Measurements from ENCODE around the gene L1TD1.
"Not testable (repeated sequence)": the region's sequence is repeated elsewhere in the genome, so short reads cannot be mapped to it uniquely, and the experiment has no call there.

The L1TD1 gene

DNA sequence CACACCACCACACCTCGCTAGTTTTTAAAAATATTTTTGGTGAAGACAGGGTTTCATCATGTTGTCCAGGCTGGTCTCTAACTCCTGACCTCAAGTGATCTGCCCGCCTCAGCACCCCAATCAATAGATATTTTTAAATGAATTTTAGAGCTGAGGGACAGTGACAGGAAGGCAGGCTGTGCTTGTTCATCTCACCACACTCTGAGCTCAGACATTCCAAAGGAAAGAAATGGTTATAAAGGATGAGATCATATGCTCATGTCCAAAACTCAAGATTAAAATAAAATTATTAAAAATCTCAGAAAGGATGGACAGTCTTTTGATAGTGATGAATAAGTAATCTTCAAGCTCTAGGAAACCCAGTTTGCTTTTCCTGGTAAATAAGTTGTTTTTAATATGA, 40.9 kb downstream of the L1TD1 start:
- DNase-seq (ENCODE audit: low spot score) = no peak

DNA sequence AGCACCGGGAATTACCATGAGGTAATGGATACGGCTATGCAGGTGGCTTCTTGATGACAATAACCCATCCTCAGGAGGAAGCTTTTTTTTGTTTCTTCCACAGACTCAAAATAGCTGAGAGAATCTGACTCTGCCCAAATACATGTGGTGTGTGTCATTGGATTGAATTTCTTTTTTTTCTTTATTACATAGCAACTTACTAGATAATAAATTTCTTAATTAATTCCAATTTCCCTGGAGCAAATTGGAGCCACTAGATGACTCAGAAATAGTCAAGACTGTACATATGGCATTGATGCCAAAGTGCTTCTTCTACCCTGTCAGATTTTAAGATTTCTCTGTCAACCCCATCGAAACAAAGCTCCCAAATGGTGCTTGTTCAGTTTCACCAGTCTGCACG, 42.7 kb downstream of the L1TD1 start:
- no peak for DNase-seq (ENCODE audit: low spot score)

DNA sequence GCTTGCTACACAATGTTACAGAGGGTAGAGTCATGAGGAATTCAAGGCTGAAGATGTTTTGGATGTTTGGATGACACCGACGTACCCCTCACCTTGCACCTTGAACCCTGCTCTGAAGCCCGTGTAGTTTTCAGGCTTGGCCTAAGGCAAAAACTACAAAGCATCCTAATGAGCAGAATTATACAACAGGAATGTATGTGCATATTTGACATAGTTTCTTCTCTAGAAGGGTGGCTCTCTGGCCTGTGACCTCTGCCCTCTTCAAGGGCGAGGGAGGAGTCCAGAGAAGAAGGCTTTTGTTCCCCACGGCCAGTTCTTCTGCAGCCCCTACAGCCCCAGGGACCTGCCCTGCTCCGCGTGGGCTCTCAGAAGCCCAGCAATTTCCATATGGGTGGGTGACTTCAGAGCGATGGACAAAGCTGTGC, 43.3 kb downstream of the L1TD1 start:
- DNase-seq (ENCODE audit: low spot score) = no peak

DNA sequence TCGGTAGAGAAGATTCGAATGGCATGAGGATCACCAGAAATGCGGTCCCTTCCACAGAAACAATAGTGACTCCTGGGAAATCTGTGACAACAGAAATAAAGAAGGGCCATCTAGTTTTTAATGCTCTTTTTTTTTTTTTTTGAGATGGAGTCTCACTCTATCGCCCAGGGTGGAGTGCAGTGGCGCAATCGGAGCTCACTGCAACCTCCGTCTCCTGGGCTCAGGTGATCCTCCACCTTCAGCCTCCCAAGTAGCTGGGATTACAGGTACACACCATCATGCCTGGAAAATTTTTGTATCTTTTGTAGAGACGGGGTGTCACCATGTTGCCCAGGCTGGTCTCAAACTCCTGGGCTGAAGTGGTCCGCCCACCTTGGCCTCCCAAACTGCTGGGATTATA, 43.9 kb downstream of the L1TD1 start:
- DNase-seq (ENCODE audit: low spot score) = no peak

DNA sequence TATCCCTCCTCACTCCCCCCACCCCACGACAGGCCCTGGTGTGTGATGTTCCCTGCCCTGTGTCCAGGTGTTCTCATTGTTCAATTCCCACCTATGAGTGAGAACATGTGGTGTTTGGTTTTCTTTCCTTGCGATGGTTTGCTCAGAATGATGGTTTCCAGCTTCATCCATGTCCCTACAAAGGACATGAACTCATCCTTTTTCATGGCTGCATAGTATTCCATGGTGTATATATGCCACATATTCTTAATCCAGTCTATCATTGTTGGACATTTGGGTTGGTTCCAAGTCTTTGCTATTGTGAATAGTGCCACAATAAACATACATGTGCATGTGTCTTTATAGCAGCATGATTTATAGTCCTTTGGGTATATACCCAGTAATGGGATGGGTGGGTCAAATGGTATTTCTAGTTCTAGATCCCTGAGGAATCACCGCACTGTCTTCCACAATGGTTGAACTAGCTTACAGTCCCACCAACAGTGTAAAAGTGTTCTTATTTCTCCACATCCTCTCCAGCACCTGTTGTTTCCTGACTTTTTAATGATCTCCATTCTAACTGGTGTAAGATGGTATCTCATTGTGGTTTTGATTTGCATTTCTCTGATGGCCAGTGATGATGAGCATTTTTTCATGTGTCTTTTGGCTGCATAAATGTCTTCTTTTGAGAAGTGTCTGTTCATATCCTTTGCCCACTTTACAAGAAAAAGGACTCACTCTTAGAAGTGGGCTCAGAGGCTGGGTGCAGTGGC, 45.2 kb downstream of the L1TD1 start:
- DNase-seq (ENCODE audit: low spot score) = not testable (repeated sequence)

DNA sequence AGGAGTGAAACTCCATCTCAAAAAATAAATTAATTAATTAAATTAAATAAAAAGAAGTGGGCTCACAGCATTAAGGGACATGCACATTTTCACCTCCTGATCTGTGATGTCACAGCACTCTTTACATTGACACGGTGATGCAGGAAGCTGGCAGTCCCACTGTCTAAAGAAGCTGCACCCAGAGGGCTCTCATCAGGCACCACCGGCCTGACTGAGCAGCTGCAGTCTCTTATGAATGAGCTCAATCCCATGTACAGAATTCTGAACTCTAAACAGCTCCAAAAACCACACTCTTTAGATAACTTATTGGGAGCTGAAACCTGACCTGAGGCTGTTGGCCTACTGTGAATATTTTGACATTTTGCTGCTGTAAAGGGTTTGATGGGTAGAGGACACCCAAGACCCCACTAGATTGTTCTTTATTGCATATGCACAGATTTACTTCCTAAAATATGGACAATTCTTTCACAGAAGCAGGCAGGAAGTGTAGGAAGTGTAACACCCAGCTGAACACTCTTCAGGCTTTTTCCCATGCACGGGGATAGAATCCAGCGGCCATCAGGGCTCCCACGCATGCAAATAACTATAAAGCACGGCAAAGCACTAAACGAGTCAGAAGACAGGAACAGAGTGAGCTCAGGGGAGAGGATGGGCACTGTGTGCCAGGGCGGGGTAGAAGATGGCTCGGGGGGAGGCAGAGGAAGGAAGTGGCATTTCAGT, 46.2 kb downstream of the L1TD1 start:
- DNase-seq (ENCODE audit: low spot score) = no peak

DNA sequence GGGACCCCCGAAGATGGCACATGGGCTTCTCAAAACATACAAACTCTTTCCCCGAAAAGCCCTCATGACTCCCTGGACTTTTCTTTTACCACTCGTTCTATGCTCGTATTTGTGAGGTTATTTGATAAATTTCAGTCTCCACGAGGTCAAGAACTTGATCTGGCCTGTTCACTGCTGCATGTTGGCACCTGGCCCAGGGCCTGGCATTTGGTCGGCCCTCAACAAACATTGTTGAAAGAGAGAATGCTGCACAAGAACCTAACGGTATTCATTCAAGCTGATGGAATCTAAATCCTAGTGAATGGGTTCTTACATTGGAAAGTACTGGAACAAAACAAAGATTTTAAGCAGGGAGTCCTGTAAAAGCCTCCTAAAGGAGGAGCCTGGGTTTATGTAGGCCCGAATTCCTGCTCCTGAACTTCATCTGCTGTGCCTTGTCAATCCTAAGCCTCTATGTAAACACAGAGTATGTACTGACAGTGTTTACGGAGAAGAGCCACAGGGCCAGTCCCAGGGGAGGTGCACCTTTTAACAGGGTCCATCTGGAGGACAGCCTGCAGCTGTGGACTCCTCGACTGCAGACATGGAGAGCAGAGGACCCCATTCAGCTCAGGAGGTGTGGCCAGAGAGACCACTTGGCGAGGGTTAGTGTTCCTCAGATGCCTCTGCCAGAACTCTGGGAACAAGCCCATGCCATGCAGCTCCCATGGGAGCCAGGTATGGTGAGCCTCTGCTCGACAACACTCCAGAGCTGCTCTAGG, 46.9 kb downstream of the L1TD1 start:
- no peak for DNase-seq (ENCODE audit: low spot score)

DNA sequence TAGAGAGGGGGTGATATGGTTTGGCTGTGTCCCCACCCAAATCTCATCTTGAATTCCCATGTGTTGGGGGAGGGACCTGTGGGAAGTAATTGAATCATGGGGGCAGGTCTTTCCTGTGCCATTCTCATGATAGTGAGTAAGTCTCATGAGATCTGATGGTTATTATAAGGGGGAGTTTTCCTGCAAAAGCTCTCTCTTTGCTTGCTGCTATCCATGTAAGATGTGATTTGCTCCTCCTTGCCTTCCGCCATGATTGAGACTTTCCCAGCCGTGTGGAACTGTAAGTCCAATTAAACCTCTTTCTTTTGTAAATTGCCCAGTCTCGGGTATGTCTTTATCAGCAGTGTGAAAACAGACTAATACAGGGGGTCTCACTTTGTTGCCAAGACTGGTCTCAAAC, 49.7 kb downstream of the L1TD1 start:
- DNase-seq (ENCODE audit: low spot score) = not testable (repeated sequence)

DNA sequence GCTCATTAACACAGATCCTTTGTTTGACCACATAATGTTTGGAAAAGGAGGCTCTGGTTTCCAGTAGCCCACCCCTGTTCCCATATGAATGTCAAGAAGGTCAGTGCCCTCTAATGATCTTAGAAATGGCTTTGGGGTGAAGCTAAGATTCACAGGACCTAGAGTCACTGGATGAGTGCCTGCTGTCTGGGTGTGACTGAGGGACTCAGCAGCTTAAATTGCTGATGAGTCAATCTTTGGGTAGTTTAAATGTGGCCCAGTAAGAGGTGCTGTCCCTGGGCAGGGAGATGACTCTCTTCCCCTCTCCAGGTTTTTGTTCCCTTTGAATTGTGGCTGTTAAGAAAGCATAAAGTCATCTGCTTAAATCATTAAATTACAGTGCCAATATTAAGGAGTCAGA, 50.6 kb downstream of the L1TD1 start:
- no peak for DNase-seq (ENCODE audit: low spot score)

DNA sequence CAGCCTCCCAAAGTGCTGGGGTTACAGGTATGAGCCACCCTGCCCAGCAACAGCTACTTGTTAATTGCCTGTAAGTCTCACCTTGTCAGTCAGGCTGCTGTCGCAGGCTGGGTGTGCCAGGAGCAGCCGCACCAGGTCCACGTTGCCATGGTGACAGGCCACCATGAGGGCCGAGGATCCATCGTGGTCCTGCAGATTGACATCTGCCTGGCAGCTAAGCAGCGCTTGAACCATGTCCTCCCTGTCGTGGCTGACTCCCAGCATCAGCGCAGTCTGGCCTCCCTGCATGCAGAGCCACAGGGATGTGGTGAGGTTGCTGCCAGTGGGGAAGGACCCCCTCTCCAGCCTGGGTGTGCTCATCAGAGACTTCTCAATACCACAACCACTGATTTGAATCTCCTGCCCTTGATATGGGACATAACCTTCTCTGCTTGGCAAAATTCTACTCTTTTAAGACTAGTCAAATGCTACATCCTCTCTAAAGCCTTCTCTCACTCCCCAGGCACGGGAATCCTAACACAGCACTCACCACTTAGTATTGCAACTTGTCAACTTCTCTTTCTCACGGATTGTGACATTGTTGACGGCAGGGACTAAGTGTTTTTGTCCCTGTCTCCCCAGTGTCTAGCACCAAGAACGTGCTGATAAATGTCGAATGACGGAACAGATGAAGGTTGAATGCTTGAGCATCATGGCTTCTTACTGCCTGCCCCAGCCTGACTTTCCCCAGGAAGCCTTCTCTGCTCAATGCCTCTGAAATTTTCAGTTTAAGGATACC, 52.9 kb downstream of the L1TD1 start:
- DNase-seq (ENCODE audit: low spot score) = no peak

DNA sequence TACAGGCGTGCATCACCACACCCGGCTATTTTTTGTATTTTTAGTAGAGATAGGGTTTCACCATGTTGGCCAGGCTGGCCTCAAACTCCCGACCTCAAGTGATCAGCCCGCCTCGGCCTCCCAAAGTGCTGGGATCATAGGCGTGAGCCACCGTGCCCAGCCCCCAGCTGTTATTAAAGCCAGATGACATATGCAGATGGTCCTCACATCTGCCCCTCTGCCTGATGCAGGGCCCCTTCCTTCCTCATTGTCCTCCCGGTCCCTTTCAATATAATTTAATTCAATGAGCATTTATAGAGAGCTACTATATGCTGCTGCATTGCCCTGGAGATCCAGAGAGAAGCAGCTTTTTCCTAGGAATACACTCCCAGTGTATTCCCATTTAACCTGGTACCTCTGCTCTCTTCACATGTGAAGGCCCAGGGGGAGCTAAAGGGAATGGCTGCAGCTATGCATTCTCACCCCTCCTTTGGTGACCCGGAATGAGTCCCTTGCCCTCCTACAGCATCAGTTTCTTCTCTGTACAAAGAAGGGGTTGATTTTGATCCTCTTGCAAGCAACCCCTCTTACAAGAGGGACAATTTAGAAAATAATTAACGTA, 55.6 kb downstream of the L1TD1 start:
- no peak for DNase-seq (ENCODE audit: low spot score)

DNA sequence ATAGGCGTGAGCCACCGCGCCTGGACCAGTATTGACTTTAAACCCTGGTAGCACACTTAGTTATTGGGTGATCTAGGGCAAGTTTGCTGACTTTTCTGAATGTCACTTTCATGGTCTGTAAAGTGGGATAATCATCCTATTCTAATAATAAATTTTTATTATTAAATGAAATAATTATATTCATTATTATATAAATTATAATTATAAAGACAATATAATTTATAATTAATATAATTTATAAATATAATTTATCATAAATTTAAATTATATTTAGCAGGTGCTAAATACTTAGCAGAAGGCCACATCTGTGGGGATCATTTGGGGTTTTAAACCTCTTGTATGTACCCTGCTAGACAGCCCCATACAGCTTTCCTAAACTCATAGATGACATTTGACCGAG, 64.9 kb downstream of the L1TD1 start:
- DNase-seq (ENCODE audit: low spot score) = no peak

DNA sequence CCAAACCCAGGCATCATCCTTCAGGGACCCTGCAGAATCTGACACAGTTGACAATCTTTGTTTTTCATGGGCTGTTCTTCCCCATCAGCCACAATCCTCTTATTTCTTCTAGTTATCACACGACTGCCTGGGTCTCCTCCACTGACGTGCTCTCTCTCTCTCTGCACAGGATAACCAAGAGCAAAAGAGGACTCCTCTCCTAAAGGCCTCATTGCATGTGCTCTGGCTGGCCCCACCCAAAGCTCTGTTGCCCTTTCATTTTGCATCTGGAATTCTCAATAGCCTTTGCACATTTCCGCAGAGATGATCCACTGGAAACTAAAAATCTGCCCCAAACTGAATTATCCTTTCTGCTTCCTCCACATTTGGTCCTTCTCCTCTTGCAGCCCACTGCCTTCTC, 66.0 kb downstream of the L1TD1 start:
- DNase-seq (ENCODE audit: low spot score) = no peak

All from activated CD4-positive, alpha-beta T cell treated with anti-CD3 and anti-CD28 coated beads, Interleukin-2, Interleukin-4, amounts not matched to agents 100 ng/mL and 50 ng/mL, durations not matched to agents 16 hours and 8 hours (primary cell).